Measurements from ENCODE around the gene SEL1L3. TPM values are rescaled to one million over a fixed set of nuclear protein-coding genes. Genes with fewer than 3 reads are reported as not detected.
A peak's percentile ranks its signal among the peaks of the same experiment; 100 is the strongest.

Gene SEL1L3
- total and polyA plus RNA-seq, 12 donors: 1.7 to 23.7 (median 4.9) TPM

DNA sequence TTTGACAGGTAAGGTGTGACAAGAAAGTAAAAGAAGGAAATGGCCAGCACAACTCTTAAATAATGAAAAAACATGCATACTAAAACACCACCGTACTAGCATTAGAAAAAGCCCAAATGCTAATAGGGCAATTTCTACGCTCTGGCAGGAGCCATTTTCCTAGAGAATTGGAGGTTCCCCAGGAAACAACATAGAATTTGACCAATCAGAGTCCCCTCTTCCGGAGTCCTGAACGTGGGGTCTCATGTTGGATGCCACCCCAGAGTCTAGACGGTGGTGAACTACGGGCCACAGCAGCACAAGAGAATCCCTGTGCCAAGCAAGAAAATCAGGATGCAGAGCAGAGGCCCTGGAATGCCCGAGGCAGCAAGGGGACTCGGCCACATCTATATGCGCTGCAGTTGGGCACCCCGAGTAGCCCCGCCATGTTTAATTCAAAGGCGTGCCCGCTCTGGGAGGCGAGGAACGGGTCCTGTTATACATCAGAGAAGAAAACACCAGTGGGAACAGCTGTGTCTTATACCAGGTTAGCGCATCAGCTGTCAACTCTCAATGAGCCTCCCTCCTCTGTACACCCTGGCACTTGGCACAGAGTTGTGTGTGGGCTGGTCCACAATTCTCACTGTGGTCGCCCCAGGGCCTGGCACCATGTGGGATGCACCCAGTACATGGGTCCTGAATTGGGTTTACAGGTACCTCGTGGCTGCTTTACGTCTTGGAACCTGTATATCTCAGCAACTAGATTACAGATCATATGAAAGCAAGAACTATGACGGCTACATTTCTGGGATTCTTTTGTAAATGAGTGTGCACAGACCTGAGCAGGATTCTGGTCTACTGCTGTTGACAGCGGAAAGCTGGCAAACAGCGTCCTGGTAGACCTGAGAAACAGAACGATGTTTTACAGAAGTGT lies 52.1 kb downstream of the SEL1L3 start:
- peaks cover 0 to 9% of the 10 kb centered on the region in 2 donors for H3K4me1 ChIP-seq (replicated peaks in 1 of 2)
- intact Hi-C loops (cut with DNase I): no loop called here
- no peaks in the 10 kb centered on the region for H3K36me3 ChIP-seq (replicated peaks in 1 of 2)
- TF ChIP-seq POLR2A (IDR thresholded peaks at IDR 0.05): no peak
- TF ChIP-seq, protein P1, sequence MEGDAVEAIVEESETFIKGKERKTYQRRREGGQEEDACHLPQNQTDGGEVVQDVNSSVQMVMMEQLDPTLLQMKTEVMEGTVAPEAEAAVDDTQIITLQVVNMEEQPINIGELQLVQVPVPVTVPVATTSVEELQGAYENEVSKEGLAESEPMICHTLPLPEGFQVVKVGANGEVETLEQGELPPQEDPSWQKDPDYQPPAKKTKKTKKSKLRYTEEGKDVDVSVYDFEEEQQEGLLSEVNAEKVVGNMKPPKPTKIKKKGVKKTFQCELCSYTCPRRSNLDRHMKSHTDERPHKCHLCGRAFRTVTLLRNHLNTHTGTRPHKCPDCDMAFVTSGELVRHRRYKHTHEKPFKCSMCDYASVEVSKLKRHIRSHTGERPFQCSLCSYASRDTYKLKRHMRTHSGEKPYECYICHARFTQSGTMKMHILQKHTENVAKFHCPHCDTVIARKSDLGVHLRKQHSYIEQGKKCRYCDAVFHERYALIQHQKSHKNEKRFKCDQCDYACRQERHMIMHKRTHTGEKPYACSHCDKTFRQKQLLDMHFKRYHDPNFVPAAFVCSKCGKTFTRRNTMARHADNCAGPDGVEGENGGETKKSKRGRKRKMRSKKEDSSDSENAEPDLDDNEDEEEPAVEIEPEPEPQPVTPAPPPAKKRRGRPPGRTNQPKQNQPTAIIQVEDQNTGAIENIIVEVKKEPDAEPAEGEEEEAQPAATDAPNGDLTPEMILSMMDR (IDR thresholded peaks at IDR 0.05): no peak
- H3K27ac ChIP-seq: no peak overlapping the region
- no peak overlapping the region for H3K4me3 ChIP-seq
- WGBS, 4 donors: 90 to 92% (median 91%) methylated on average over 21 to 23 of the region's 23 CpGs
- H3K27me3 ChIP-seq: no peaks in the 10 kb centered on the region
- DNase-seq: no peak
- no peaks in the 10 kb centered on the region for H3K9me3 ChIP-seq (replicated peaks in 1 of 3)

DNA sequence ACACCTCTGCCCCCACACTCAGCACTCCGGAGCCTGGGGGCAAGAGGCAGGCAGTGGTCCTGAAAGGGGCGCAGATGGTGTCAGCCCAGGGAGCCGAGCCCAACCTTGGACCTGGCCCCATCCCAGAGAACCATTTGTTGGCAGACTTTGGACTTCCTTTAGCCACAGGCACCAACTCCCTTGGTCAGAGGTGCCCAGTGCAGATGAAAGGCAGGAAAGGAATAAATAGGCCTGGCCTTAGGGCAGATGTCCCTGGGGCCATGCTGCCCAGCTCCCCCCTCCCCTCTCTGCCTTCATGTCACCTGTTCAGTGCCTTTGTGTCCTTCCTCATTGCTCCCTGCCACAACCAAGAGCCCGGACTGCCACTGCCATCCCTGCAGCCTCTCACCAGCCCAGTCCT lies 52.8 kb downstream of the SEL1L3 start:
- intact Hi-C loops (cut with DNase I): no loop called here
- no peak for DNase-seq
- Histone ChIP-seq H3K27ac (no peak overlapping the region), H3K27me3 (no peaks in the 10 kb centered on the region), H3K9me3 (replicated peaks in 1 of 3) (no peaks in the 10 kb centered on the region), H3K36me3 (replicated peaks in 1 of 2) (no peaks in the 10 kb centered on the region), H3K4me3 (no peak overlapping the region), H3K4me1 (replicated peaks in 1 of 2) (peaks cover 0 to 9% of the 10 kb centered on the region in 2 donors)
- TF ChIP-seq POLR2A (IDR thresholded peaks at IDR 0.05): no peak
- TF ChIP-seq, protein P1 (IDR thresholded peaks at IDR 0.05): no peak
- WGBS, 4 donors: 94 to 98% (median 97%) methylated on average over 4 of the region's 4 CpGs

DNA sequence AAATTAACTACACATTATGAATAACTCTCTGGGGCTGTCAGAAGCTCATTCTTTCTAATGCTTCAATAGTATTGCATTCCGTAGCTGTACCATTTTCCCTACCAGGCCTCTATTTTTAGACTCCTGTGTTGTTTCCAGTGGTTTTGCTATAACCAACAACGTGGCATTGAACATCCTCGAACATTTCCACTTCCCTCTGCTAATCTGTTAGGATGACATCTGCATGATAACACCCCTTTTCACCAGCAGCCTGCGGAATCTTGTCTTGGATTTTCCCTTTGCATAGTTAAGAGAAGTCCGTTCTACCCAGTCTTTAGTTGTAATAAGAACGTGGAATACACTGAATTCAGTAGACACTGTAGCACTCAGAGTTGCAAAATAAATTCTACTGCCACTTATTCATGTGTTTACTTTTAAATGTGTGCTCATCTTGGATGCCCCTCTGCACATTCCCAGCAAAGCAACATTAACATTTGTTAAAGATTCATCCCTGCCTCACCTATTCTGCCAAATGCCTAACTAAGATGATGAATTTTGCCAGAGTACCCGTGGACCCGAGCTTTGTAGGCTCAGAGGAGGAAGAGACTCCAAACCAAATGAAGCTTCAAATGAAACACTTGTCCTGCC lies 55.6 kb downstream of the SEL1L3 start:
- Histone ChIP-seq H3K27ac (no peak overlapping the region), H3K36me3 (replicated peaks in 1 of 2) (no peaks in the 10 kb centered on the region), H3K9me3 (replicated peaks in 1 of 3) (no peaks in the 10 kb centered on the region), H3K4me1 (replicated peaks in 1 of 2) (no peaks in the 10 kb centered on the region), H3K27me3 (no peaks in the 10 kb centered on the region), H3K4me3 (no peak overlapping the region)
- TF ChIP-seq POLR2A (IDR thresholded peaks at IDR 0.05): no peak
- TF ChIP-seq, protein P1 (IDR thresholded peaks at IDR 0.05): no peak
- WGBS, 4 donors: 69 to 72% (median 70%) methylated on average over 8 of the region's 8 CpGs
- intact Hi-C loops (cut with DNase I): no loop called here
- peak in 1 of 7 donors; percentile 1 for DNase-seq

DNA sequence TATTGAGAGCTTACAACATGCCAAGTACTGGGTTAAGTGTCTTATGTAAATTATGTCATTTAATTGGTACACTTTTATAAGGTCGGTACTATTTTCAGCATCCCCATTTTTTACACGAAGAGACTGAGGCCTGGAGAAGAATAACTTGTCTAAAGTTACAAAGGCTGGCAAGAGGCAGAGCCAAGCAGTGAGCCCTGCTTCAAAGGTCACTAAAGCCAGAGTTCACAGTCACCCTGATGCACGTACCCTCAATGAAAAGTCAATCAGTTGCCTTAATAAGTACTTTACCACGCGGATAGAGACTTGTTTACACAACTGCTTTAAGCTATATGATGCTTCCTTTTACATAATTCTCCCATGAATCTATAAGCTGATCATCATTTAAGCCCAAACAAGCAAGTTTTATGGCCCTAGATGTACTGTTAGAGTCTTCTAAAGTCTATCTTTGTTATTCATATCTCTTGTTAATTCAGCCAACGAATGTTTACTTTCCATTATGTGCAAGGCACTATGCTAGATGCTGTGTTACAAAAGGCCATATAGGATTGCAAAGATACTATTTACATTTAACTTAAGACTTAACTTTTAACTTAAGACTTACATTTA lies 57.4 kb downstream of the SEL1L3 start:
- Histone ChIP-seq H3K4me3 (no peak overlapping the region), H3K36me3 (replicated peaks in 1 of 2) (no peaks in the 10 kb centered on the region), H3K4me1 (replicated peaks in 1 of 2) (no peaks in the 10 kb centered on the region), H3K27ac (no peak overlapping the region), H3K9me3 (replicated peaks in 1 of 3) (no peaks in the 10 kb centered on the region), H3K27me3 (no peaks in the 10 kb centered on the region)
- intact Hi-C loops (cut with DNase I): no loop called here
- TF ChIP-seq POLR2A (IDR thresholded peaks at IDR 0.05): no peak
- TF ChIP-seq, protein P1 (IDR thresholded peaks at IDR 0.05): no peak
- WGBS, 4 donors: 87 to 93% (median 88%) methylated on average over 6 of the region's 6 CpGs
- no peak for DNase-seq
